HepG2 (cell line): ENCODE data around the gene PROC. TPM values are rescaled to one million over a fixed set of nuclear protein-coding genes. Genes with fewer than 3 reads are reported as not detected.

Experiments used
- ARNT2 ChIP-seq: sonication (generic); formaldehyde crosslinking; IDR thresholded peaks from 2 replicates; pipeline ENCODE4 v1.8.0; 2022; ENCODE audit warnings: mild to moderate bottlenecking, low read depth, missing genetic modification reagents, moderate library complexity
- ARNTL ChIP-seq: sonication (generic); formaldehyde crosslinking; IDR thresholded peaks from 2 replicates; pipeline ENCODE4 v1.4.0; 2020; ENCODE audit warnings: mild to moderate bottlenecking, missing genetic modification reagents
- GZF1 ChIP-seq: sonication (generic); formaldehyde crosslinking; IDR thresholded peaks from 2 replicates; pipeline ENCODE4 v1.5.1; 2020; ENCODE audit warnings: mild to moderate bottlenecking, missing genetic modification reagents
- HDAC6 ChIP-seq: fragments of 200-600 bp; sonication (generic); IDR thresholded peaks from 2 replicates; pipeline ENCODE4 v1.7.0; 2017; ENCODE audit warnings: mild to moderate bottlenecking, antibody characterized with exemption, low read length, low read depth
- HOXA5 ChIP-seq: sonication (generic); formaldehyde crosslinking; IDR thresholded peaks from 2 replicates; pipeline ENCODE4 v1.4.0; 2020; ENCODE audit warnings: missing genetic modification reagents
- JUNB ChIP-seq: sonication (generic); formaldehyde crosslinking; IDR thresholded peaks from 2 replicates; pipeline ENCODE4 v1.8.0; 2022; ENCODE audit warnings: missing genetic modification reagents, mild to moderate bottlenecking, borderline replicate concordance
- KLF9 ChIP-seq: IDR thresholded peaks from 2 replicates; pipeline ENCODE4 v1.6.1; 2016; ENCODE audit warnings: low read depth
- MATR3 ChIP-seq: sonication (generic); formaldehyde crosslinking; IDR thresholded peaks from 2 replicates; pipeline ENCODE4 v1.4.0; 2020; ENCODE audit warnings: missing genetic modification reagents
- MAZ ChIP-seq, 2 experiments: sonication (generic) in 1 of 2; formaldehyde crosslinking in 1 of 2; IDR thresholded peaks; 2 replicates each; pipeline versions ENCODE4 v1.5.0 to v1.6.1; 2012 to 2020; ENCODE audit warnings: low read depth in 2 of 2, mild to moderate bottlenecking in 2 of 2, borderline replicate concordance in 1 of 2, improper control_type of control experiment in 1 of 2, low read length in 1 of 2, missing genetic modification reagents in 1 of 2, moderate library complexity in 1 of 2
- MED8 ChIP-seq: sonication (generic); formaldehyde crosslinking; IDR thresholded peaks from 2 replicates; pipeline ENCODE4 v1.8.1; 2023; ENCODE audit warnings: mild to moderate bottlenecking, missing genetic modification reagents; ENCODE audit not compliant: insufficient replicate concordance
- MXD4 ChIP-seq: IDR thresholded peaks from 2 replicates; pipeline ENCODE4 v1.6.1; 2016; ENCODE audit warnings: mild to moderate bottlenecking, missing biosample characterization, missing genetic modification reagents
- NKX3-1 ChIP-seq: sonication (generic); formaldehyde crosslinking; IDR thresholded peaks from 2 replicates; pipeline ENCODE4 v1.5.0; 2020; ENCODE audit warnings: missing genetic modification reagents
- SP2 ChIP-seq: sonication (generic); formaldehyde crosslinking; IDR thresholded peaks from 2 replicates; pipeline ENCODE4 v1.5.1; 2020; ENCODE audit warnings: mild to moderate bottlenecking, missing genetic modification reagents
- SUZ12 ChIP-seq: fragments of 150-350 bp; IDR thresholded peaks from 2 replicates; pipeline ENCODE4 v1.6.1; 2014; ENCODE audit warnings: low read depth, low read length
- ZC3H13 ChIP-seq: sonication (generic); formaldehyde crosslinking; IDR thresholded peaks from 2 replicates; pipeline ENCODE4 v1.8.1; 2023; ENCODE audit warnings: mild to moderate bottlenecking, missing genetic modification reagents, moderate library complexity
- ZC3H4 ChIP-seq: sonication (generic); formaldehyde crosslinking; IDR thresholded peaks from 2 replicates; pipeline ENCODE4 v1.4.0; 2020; ENCODE audit warnings: missing genetic modification reagents, borderline replicate concordance
- ZMAT3 ChIP-seq: sonication (generic); formaldehyde crosslinking; conservative IDR thresholded peaks from 2 replicates; pipeline ENCODE4 v1.7.0; 2021; ENCODE audit warnings: missing genetic modification reagents
- ZNF292 ChIP-seq: sonication (generic); formaldehyde crosslinking; IDR thresholded peaks from 2 replicates; pipeline ENCODE4 v1.8.1; 2022; ENCODE audit warnings: mild to moderate bottlenecking, low read depth, missing genetic modification reagents, borderline replicate concordance
- ZNF296 ChIP-seq: sonication (generic); formaldehyde crosslinking; conservative IDR thresholded peaks from 2 replicates; pipeline ENCODE4 v1.5.0; 2020; ENCODE audit warnings: mild to moderate bottlenecking, missing genetic modification reagents
- ZNF547 ChIP-seq: sonication (generic); formaldehyde crosslinking; IDR thresholded peaks from 2 replicates; pipeline ENCODE4 v1.5.1; 2020; ENCODE audit warnings: mild to moderate bottlenecking, missing genetic modification reagents
- ZNF563 ChIP-seq: sonication (generic); formaldehyde crosslinking; IDR thresholded peaks from 2 replicates; pipeline ENCODE4 v1.8.0; 2022; ENCODE audit warnings: mild to moderate bottlenecking, moderate library complexity, missing genetic modification reagents
- ZNF781 ChIP-seq: sonication (generic); formaldehyde crosslinking; IDR thresholded peaks from 2 replicates; pipeline ENCODE4 v1.5.1; 2020; ENCODE audit warnings: borderline replicate concordance, mild to moderate bottlenecking, missing genetic modification reagents; ENCODE audit errors: not compliant biosample characterization
- polyA plus RNA-seq, 8 experiments: library from polyadenylated mRNA; depleted of rRNA in 3 of 8; stranded (reverse) in 7 of 8; unstranded in 1 of 8; fragments of >200 nt; fragmentation: Illumina TruSeq in 4 of 8; extraction: Trizol in 4 of 8; gene quantifications; 2 replicates each; pipeline versions ENCODE4 v1.2.1 to v1.2.3, GENCODE V29; 2011 to 2016; ENCODE audit warnings: low read depth in 4 of 8, missing spikeins in 1 of 8, mixed read lengths in 1 of 8; ENCODE audit not compliant: insufficient read depth in 1 of 8
- total RNA-seq, 5 experiments: library from RNA; depleted of rRNA; stranded (reverse); fragments of >200 nt; fragmentation: Illumina TruSeq; extraction: Trizol; gene quantifications; 2 replicates each; pipeline ENCODE4 v1.2.3, GENCODE V29; 2016; ENCODE audit warnings: low read depth in 1 of 5
- TF ChIP-seq, protein P1 (sequence below): sonication (generic); formaldehyde crosslinking; conservative IDR thresholded peaks from 2 replicates; pipeline ENCODE4 v1.8.0; 2022; ENCODE audit warnings: mild to moderate bottlenecking, moderate library complexity, missing genetic modification reagents
- TF ChIP-seq, protein P2 (sequence below): sonication (generic); formaldehyde crosslinking; IDR thresholded peaks from 2 replicates; pipeline ENCODE4 v1.4.0; 2020; ENCODE audit warnings: mild to moderate bottlenecking, missing genetic modification reagents
- TF ChIP-seq, protein P3 (sequence below): sonication (generic); formaldehyde crosslinking; IDR thresholded peaks from 2 replicates; pipeline ENCODE4 v1.5.0; 2020; ENCODE audit warnings: mild to moderate bottlenecking, missing genetic modification reagents, moderate library complexity

The PROC gene
- total and polyA plus RNA-seq, 2 of the 13 experiments (the other 11 are each of a cell fraction or from before 2014, with no cell fraction given), result 134 to 185 TPM

DNA sequence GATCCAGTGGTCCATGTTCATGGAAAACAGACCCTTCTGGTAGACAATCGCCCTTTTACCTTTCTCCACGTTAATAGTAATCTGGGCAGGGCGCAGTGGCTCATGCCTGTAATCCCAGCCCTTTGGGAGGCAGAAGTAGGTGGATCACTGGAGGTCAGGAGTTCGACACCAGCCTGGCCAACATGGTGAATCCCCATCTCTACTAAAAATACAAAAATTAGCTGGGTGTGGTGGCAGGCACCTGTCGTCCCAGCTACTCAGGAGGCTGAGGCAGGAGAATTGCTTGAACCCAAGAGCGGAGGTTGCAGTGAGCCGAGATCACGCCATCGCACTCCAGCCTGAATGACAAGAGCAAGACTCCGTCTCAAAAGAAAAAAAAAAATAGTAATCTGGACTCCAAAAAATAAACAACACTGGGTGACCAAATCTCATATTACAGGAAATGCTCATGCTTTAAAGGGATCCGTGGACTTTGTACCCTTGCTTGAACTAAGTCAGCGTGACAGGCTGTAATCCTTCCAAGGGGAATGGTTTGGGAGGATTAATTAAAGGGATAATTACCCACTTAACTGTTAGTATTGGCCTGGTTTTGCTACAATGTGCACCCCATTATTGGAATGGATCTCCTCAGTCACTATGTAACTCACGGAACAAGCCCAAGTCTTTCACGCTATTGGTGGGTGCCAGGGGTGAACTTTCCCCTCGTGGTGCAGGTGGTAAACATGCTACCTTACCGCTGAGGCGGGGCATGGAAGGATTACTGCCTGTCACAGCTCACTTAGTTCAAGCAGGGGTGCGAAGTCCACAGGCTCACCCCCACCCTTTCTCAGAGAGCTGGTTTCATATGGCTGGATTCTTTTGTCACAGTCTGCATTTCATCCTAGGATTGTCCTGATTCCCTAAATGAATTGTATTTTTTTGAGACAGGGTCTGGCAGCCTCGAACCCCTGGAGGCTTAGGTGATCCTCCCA is 36.7 kb downstream of the PROC start (continued):
- TF ChIP-seq, protein P1, sequence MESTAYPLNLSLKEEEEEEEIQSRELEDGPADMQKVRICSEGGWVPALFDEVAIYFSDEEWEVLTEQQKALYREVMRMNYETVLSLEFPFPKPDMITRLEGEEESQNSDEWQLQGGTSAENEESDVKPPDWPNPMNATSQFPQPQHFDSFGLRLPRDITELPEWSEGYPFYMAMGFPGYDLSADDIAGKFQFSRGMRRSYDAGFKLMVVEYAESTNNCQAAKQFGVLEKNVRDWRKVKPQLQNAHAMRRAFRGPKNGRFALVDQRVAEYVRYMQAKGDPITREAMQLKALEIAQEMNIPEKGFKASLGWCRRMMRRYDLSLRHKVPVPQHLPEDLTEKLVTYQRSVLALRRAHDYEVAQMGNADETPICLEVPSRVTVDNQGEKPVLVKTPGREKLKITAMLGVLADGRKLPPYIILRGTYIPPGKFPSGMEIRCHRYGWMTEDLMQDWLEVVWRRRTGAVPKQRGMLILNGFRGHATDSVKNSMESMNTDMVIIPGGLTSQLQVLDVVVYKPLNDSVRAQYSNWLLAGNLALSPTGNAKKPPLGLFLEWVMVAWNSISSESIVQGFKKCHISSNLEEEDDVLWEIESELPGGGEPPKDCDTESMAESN, result no peak; the same call in 1 of the 2 replicates
- TF ChIP-seq ZNF292 (CRISPR knock-in tag) (peak; percentile 93; the same call in 1 of the 2 replicates), MED8 (no peak), ARNTL (peak; percentile 94), KLF9 (CRISPR knock-in tag) (peak; percentile 34; the same call in 1 of the 2 replicates), SUZ12 (no peak), ZC3H4 (CRISPR knock-in tag) (no peak; the same call in none of the 2 replicates), MXD4 (CRISPR knock-in tag) (peak; percentile 88), ARNT2 (CRISPR knock-in tag) (no peak; the same call in 1 of the 2 replicates), MATR3 (no peak), HOXA5 (CRISPR knock-in tag) (peak; percentile 93), SP2 (CRISPR knock-in tag) (no peak), ZNF781 (CRISPR knock-in tag) (peak; percentile 90), MAZ (IDR thresholded peaks at IDR 0.05; ENCODE audit: borderline replicate concordance, low read depth, low read length) (peak; percentile 90; the same call in 1 of the 2 replicates), MAZ (CRISPR knock-in tag; IDR thresholded peaks at IDR 0.05; ENCODE audit: low read depth) (peak; percentile 85), ZNF563 (peak; percentile 39; the same call in 1 of the 2 replicates), HDAC6 (no peak), JUNB (CRISPR knock-in tag) (no peak), GZF1 (peak; percentile 78; the same call in 1 of the 2 replicates), NKX3-1 (0 out of 2 replicates have a peak, but pooled peaks have one; percentile 54), ZMAT3 (peak; percentile 86), ZNF296 (CRISPR knock-in tag) (no peak), ZNF547 (CRISPR knock-in tag) (no peak), ZC3H13 (CRISPR knock-in tag) (no peak; the same call in 1 of the 2 replicates)
- TF ChIP-seq, protein P2, sequence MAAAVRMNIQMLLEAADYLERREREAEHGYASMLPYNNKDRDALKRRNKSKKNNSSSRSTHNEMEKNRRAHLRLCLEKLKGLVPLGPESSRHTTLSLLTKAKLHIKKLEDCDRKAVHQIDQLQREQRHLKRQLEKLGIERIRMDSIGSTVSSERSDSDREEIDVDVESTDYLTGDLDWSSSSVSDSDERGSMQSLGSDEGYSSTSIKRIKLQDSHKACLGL (CRISPR knock-in tag), result peak; percentile 74; the same call in 1 of the 2 replicates
- TF ChIP-seq, protein P3, sequence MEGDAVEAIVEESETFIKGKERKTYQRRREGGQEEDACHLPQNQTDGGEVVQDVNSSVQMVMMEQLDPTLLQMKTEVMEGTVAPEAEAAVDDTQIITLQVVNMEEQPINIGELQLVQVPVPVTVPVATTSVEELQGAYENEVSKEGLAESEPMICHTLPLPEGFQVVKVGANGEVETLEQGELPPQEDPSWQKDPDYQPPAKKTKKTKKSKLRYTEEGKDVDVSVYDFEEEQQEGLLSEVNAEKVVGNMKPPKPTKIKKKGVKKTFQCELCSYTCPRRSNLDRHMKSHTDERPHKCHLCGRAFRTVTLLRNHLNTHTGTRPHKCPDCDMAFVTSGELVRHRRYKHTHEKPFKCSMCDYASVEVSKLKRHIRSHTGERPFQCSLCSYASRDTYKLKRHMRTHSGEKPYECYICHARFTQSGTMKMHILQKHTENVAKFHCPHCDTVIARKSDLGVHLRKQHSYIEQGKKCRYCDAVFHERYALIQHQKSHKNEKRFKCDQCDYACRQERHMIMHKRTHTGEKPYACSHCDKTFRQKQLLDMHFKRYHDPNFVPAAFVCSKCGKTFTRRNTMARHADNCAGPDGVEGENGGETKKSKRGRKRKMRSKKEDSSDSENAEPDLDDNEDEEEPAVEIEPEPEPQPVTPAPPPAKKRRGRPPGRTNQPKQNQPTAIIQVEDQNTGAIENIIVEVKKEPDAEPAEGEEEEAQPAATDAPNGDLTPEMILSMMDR (CRISPR knock-in tag), result 0 out of 2 replicates have a peak, but pooled peaks have one; percentile 2
